Heart right ventricle (tissue), 16 donors: ENCODE data around the gene KIF5A. TPM values are rescaled to one million over a fixed set of nuclear protein-coding genes. Genes with fewer than 3 reads are reported as not detected.

Source experiments
- ATAC-seq, 8 donors: fragments of 200-7000 bp; cut with Tn5 transposase; one replicate each; pipeline ENCODE4 v1.9.1; 2020; ENCODE audit warnings: mild to moderate bottlenecking in 8 of 8, moderate library complexity in 8 of 8, moderate number of reproducible peaks in 1 of 8
- DNase-seq, 2 donors: peaks; one replicate each; pipeline ENCODE4 v3.0.0-alpha.2; 2020
- H3K27ac ChIP-seq, 10 donors: fragments of 200-600 bp; sonication (generic) in 2 of 10; one replicate each; pipeline versions ENCODE4 v1.5.0 to v1.8.0; 2020 to 2022; ENCODE audit warnings: mild to moderate bottlenecking in 3 of 10
- H3K27me3 ChIP-seq, 7 donors: fragments of 200-600 bp; one replicate each; pipeline ENCODE4 v1.8.0; 2021 to 2022; ENCODE audit warnings: mild to moderate bottlenecking in 2 of 7
- H3K36me3 ChIP-seq, 9 donors: fragments of 200-600 bp; sonication (generic) in 1 of 9; one replicate each; pipeline versions ENCODE4 v1.5.0 to v1.8.0; 2020 to 2022; ENCODE audit warnings: mild to moderate bottlenecking in 2 of 9
- H3K4me1 ChIP-seq, 9 donors: fragments of 200-600 bp; sonication (generic) in 1 of 9; one replicate each; pipeline versions ENCODE4 v1.5.0 to v1.8.0; 2020 to 2022; ENCODE audit warnings: mild to moderate bottlenecking in 4 of 9
- H3K4me3 ChIP-seq, 10 donors: fragments of 200-600 bp; sonication (generic) in 2 of 10; one replicate each; pipeline versions ENCODE4 v1.5.0 to v1.8.0; 2020 to 2022; ENCODE audit warnings: mild to moderate bottlenecking in 7 of 10, moderate library complexity in 2 of 10
- H3K9me3 ChIP-seq, 11 donors: fragments of 200-600 bp in 10 of 11; sonication (generic) in 2 of 11; one replicate each; pipeline versions ENCODE4 v1.5.0 to v1.8.0; 2013 to 2022; ENCODE audit warnings: mild to moderate bottlenecking in 2 of 11, control low read depth in 1 of 11, moderate library complexity in 1 of 11
- CTCF ChIP-seq, 9 donors: fragments of 200-600 bp; sonication (generic) in 2 of 9; IDR thresholded peaks; one replicate each; pipeline versions ENCODE4 v1.5.0 to v1.8.0; 2021 to 2022; ENCODE audit warnings: antibody characterized with exemption in 9 of 9, mild to moderate bottlenecking in 5 of 9, moderate library complexity in 1 of 9
- WGBS, 2 donors: extraction: QIAGEN DNeasy Blood & Tissue Kit; methylation state at CpG; one replicate each; pipeline ENCODE4 v1.1.7; 2013; ENCODE audit warnings: inconsistent platforms in 1 of 2; 5-methylcytosine and 5-hydroxymethylcytosine counted together
- intact Hi-C, 10 donors: fragments of 100-400 bp; cut with DNase I; formaldehyde crosslinking; loops; one replicate each; pipeline versions ENCODE4 v1.11.1 to v1.14.2; 2022
- polyA plus RNA-seq, 2 donors: library from polyadenylated mRNA; stranded (reverse); fragments of 200-250 nt; gene quantifications; one replicate each; pipeline ENCODE4 v1.2.3, GENCODE V29; 2013
- total RNA-seq, 10 donors: library from RNA; stranded (reverse); fragmentation: NEBNext Ultra II Directional in 3 of 10; extraction: Animal tissue kit (Norgen Biotek cat#: 25700) in 3 of 10; gene quantifications; one replicate each; pipeline versions ENCODE4 v1.2.1 to v1.2.4, GENCODE V29; 2021 to 2023
- donor health status: Arrhythmogenic right ventricular cardiomyopathy.
- donor health status: ischemic (EF 13 %, LVEDD 7.1; RV severe dilation, severe dysfunction).
- donor health status: healthy with polysubstance abuse.
- donor health status: DM: no; HTN: yes; CAD: no.
- donor health status: DM: no; HTN: no; CAD: no.
- donor health status: ischemic (EF 25% LVEDD 6.9; RV normal size, moderate dysfunction).
- donor health status: ischemic (EF 25% LVEDD 5.7; RV mildly dilated, moderate dysfunction).
- donor health status: healthy.
- donor health status: DM: yes; HTN: yes; CAD: no.
- donor health status: Ischemic cardiomyopathy.
- donor health status: ischemic (EF 35%, LVEDD 5.7; RV mildly dilated, moderate dysfunction).
- donor health status: nonischemic (EF 11% LVEDD 7.7; RV severe dilation, severe dysfunction).
- donor health status: DM: yes; HTN: yes; CAD: no.
- donor health status: PGD.
- donor health status: ischemic (EF 29% LVEDD 5.4; RV normal size, mild dysfunction).
- donor health status: nonischemic (EF 23%, LVEDD 6.1; RV moderate dilation, normal function).

KIF5A gene
- total and polyA plus RNA-seq, 12 donors, result 0.05 to 0.29 (median 0.07) TPM; not detected in 5

GRCh38 chr12:57620245-57620935 is 70.5 kb downstream of the KIF5A start:
- peaks cover 11 to 92% (median 54%) of the 10 kb centered on the region in 7 donors for H3K27me3 ChIP-seq
- intact Hi-C loops, result loop anchor here in 5 of 10 donors (2.0 to 10.0 kb wide), 4 partner anchors 38 to 166 kb away; partner anchors contain the start of genes GLI1 (in 1 of the 5) and INHBE (in 1 of the 5)
- no peak for DNase-seq
- H3K4me3 ChIP-seq, result peak overlapping the region; percentile 14 to 60 (median 52)
- H3K4me1 ChIP-seq, result peaks cover 9 to 56% (median 28%) of the 10 kb centered on the region in 9 donors
- no peak for ATAC-seq
- no peaks in the 10 kb centered on the region for H3K9me3 ChIP-seq
- 47 to 56% methylated on average over 13 of the region's 13 CpGs for WGBS, 2 donors
- TF ChIP-seq CTCF (IDR thresholded peaks at IDR 0.05), result no peak
- H3K36me3 ChIP-seq, result peaks cover 0 to 24% (median 4%) of the 10 kb centered on the region in 9 donors
- H3K27ac ChIP-seq, result peak overlapping the region in 3 of 10 donors; percentile 2 to 81 (median 75)

- Histone ChIP-seq H3K4me3 (peak overlapping the region; percentile 4 to 60 (median 52)), H3K9me3 (no peaks in the 10 kb centered on the region), H3K4me1 (peaks cover 9 to 51% (median 24%) of the 10 kb centered on the region in 9 donors), H3K27me3 (peaks cover 11 to 96% (median 60%) of the 10 kb centered on the region in 7 donors), H3K27ac (peak overlapping the region in 3 of 10 donors; percentile 2 to 31 (median 11)), H3K36me3 (peaks cover 0 to 18% (median 0%) of the 10 kb centered on the region in 9 donors)
- intact Hi-C loops, result loop anchor here in 7 of 10 donors (1.0 to 10.0 kb wide), 5 partner anchors 38 to 166 kb away; partner anchors contain the start of genes GLI1 (in 1 of the 7) and INHBE (in 1 of the 7)
- peak in 1 of 2 donors; percentile 38 for DNase-seq
- ATAC-seq, result peak in 7 of 8 donors; percentile 7 to 24 (median 14)
- WGBS, 2 donors, result 6 to 10% methylated on average over 42 of the region's 42 CpGs
- no peak for TF ChIP-seq CTCF (IDR thresholded peaks at IDR 0.05)
Observed at GRCh38 chr12:57620936-57621496, 71.2 kb downstream of the KIF5A start.

- DNase-seq (peak; percentile 61 to 75), ATAC-seq (peak; percentile 64 to 79 (median 72))
- H3K27me3 ChIP-seq, result peaks cover 11 to 96% (median 67%) of the 10 kb centered on the region in 7 donors
- H3K36me3 ChIP-seq, result peaks cover 0 to 12% (median 0%) of the 10 kb centered on the region in 9 donors
- H3K27ac ChIP-seq, result peak overlapping the region in 2 of 10 donors; percentile 11 to 31
- intact Hi-C loops, result loop anchor here (1.0 to 10.0 kb wide), 5 partner anchors 38 to 167 kb away; partner anchors contain the start of genes GLI1 (in 1 of the 10) and INHBE (in 1 of the 10)
- H3K9me3 ChIP-seq, result no peaks in the 10 kb centered on the region
- peak overlapping the region; percentile 4 to 60 (median 52) for H3K4me3 ChIP-seq
- peaks cover 9 to 50% (median 21%) of the 10 kb centered on the region in 9 donors for H3K4me1 ChIP-seq
- peak; percentile 88 to 98 (median 95) for TF ChIP-seq CTCF (IDR thresholded peaks at IDR 0.05)
- 2% methylated on average over 49 of the region's 49 CpGs for WGBS, 2 donors
Observed at GRCh38 chr12:57621497-57622292, 71.9 kb downstream of the KIF5A start.
